HG02678 (cell line): ENCODE measurements around the gene NSD1.
"Not testable (repeated sequence)": the region's sequence is repeated elsewhere in the genome, so short reads cannot be mapped to it uniquely, and the experiment has no call there.

ENCODE experiments used
- ATAC-seq: cut with Tn5 transposase; IDR thresholded peaks from one replicate; pipeline ENCODE4 v1.9.1; 2021; ENCODE audit warnings: mild to moderate bottlenecking, moderate library complexity; ENCODE audit not compliant: unreplicated experiment

Gene NSD1

DNA sequence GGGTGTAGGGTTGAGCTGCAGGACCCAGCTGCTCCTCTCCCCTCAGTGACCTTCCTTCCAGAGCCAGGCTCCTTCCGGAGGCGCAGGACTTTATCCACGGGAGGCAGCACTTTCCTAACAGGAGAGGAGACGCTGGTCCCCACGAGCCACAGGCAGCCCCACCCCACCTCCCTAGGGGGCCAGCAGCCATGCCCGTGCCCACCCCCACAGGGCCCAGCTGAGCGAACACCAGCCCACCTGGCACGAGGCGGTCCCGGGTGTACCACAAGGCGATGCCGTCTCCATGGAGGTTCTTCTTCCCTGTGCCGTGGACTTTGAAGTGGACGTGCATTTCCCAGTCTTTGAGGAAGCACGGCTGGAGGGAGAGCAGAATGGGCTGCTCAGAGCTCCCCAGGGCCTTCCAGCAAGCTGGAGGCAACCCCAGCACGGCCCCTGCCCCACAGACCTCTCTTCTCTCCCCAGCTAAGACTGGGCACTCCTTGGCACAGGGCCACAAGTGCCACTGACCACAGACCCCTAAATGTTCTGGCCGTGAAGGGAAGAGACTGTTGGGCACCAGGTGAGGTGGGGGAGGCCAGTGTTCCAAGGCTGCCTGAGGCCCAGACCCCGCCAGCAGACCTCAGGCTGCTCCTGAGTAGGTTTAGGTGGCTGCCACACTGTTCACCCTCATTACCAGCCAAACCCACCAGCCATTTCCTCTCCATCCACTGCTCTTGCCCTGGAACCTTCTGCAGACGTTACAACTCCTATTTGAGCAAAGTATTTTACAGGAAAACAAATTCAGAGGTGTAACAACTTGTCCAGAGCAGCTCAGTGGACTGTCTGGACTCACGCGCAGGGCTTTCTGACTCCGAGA, 204.9 kb downstream of the NSD1 start:
- ATAC-seq, result no peak

DNA sequence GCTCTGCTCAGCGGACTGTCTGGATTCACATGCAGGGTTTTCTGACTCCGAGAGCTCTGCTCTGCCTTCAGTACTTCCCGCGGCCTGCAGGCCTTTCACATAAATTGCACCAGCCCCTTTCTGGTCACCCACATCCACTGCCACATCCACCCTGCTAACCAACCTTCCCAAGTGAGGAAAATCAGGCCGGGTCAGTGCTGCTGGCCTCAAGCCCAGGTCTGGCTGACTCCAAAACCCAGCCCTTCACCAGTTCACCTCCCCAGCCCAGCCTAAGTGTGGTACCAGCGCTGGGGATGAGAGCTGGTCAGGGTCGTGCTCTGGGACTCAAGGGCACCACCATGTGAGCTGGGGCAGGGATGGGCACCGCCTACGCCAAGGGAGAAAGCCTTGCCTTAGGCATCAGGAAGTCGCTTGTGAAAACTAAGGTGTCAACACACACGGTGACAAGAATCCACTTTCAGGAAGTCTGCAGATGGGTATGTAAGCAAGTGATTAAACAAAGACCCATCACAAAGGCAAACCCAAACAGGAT, 205.6 kb downstream of the NSD1 start:
- no peak for ATAC-seq

DNA sequence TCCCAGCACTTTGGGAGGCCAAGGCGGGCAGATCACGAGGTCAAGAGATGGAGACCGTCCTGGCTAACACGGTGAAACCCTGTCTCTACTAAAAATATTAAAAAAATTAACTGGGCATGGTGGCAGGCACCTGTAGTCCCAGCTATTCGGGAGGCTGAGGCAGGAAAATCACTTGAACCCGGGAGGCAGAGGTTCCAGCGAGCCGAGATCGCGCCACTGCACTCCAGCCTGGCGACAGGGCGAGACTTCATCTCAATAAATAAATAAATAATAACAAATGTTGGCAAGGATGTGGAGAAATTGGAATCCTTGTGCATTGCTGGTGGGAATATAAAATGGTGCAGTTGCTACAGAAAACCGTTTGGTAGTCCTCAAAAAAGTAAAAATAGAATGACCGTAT, 209.4 kb downstream of the NSD1 start:
- ATAC-seq, result not testable (repeated sequence)

GRCh38 chr5:177343777-177344176, 210.2 kb downstream of the NSD1 start:
- no peak for ATAC-seq

DNA sequence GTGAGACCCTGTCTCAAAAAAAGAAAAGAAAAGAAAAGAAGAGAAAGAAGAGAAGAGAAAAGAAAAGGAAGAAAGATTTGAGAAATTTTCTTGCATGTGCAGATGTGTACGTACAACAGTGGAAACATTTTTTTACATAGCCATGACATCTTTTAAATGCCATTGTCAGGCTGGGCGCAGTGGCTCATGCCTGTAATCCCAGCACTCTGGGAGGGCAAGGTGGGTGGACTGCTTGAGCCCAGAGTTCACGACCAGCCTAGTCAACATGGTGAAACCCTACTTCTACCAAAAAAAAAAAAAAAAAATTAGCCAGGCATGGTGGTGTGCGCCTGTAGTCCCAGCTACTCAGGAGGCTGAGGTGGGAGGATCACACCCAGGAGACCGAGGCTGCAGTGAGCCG, 211.3 kb downstream of the NSD1 start:
- no peak for ATAC-seq

DNA sequence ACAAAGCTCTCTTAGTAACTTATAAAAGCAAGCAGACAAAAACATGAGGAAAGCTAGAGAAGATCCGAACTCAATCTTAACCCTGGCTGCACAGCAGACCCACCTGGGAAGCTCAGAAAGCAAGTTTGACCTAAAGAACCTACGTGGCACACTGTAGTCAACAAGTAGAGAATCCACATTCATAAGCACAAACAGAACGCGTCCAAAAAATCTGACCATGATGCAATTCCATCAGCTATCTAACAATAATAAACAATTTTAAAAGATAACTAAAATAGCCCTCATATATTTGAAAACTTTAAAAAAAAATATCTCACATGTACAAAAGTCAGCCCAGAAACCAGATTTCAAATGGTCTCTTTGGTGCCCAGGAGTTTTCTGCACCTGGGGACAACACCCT, 213.2 kb downstream of the NSD1 start:
- ATAC-seq, result no peak

- no peak for ATAC-seq
Observed at GRCh38 chr5:177347699-177348098, 214.1 kb downstream of the NSD1 start.

DNA sequence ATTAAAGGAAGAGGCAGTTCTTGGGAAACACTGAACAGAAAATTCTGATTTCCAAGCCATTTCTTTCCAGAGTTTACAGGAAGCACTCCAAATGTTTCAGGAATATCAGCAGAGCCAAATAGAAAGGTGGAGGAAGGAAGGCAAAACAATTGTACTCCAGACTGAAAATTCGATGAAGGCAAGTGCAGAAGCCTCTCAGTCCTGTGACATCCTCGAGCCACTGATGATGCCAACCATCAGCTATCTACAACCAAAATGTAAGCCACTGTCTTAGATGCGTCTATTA, 215.7 kb downstream of the NSD1 start:
- no peak for ATAC-seq

- ATAC-seq, result no peak
Observed at GRCh38 chr5:177349762-177350161, 216.2 kb downstream of the NSD1 start.
